Measurements from ENCODE around the gene CATSPERE.
A peak's percentile ranks its signal among the peaks of the same experiment; 100 is the strongest.

The CATSPERE gene

GRCh38 chr1:244437086-244437468, 24.0 kb upstream of the CATSPERE start:
- DNase-seq (ENCODE audit: low read depth) = no peak
- no peak overlapping the region for H3K4me3 ChIP-seq (ENCODE audit: low read length)
- TF ChIP-seq CTCF (IDR thresholded peaks at IDR 0.05; ENCODE audit: insufficient read depth, low read depth, low read length, missing control alignments) = no peak

- no peak overlapping the region for H3K4me3 ChIP-seq (ENCODE audit: low read length)
- peak; percentile 35 for DNase-seq (ENCODE audit: low read depth)
- TF ChIP-seq CTCF (IDR thresholded peaks at IDR 0.05; ENCODE audit: insufficient read depth, low read depth, low read length, missing control alignments) = no peak
Observed at GRCh38 chr1:244439391-244440032, 21.6 kb upstream of the CATSPERE start.

- no peak for DNase-seq (ENCODE audit: low read depth)
- H3K4me3 ChIP-seq (ENCODE audit: low read length) = no peak overlapping the region
- no peak for TF ChIP-seq CTCF (IDR thresholded peaks at IDR 0.05; ENCODE audit: insufficient read depth, low read depth, low read length, missing control alignments)
Observed at GRCh38 chr1:244442850-244443249, 18.2 kb upstream of the CATSPERE start.

GRCh38 chr1:244444854-244445253, 16.2 kb upstream of the CATSPERE start:
- peak; percentile 47 for DNase-seq (ENCODE audit: low read depth)
- no peak for TF ChIP-seq CTCF (IDR thresholded peaks at IDR 0.05; ENCODE audit: insufficient read depth, low read depth, low read length, missing control alignments)
- no peak overlapping the region for H3K4me3 ChIP-seq (ENCODE audit: low read length)

GRCh38 chr1:244445320-244446181, 15.5 kb upstream of the CATSPERE start:
- no peak for TF ChIP-seq CTCF (IDR thresholded peaks at IDR 0.05; ENCODE audit: insufficient read depth, low read depth, low read length, missing control alignments)
- H3K4me3 ChIP-seq (ENCODE audit: low read length) = no peak overlapping the region
- no peak for DNase-seq (ENCODE audit: low read depth)

- no peak for DNase-seq (ENCODE audit: low read depth)
- TF ChIP-seq CTCF (IDR thresholded peaks at IDR 0.05; ENCODE audit: insufficient read depth, low read depth, low read length, missing control alignments) = no peak
- no peak overlapping the region for H3K4me3 ChIP-seq (ENCODE audit: low read length)
Observed at GRCh38 chr1:244447024-244447423, 14.0 kb upstream of the CATSPERE start.
